ENCODE data around the gene HSF4.

The HSF4 gene

DNA sequence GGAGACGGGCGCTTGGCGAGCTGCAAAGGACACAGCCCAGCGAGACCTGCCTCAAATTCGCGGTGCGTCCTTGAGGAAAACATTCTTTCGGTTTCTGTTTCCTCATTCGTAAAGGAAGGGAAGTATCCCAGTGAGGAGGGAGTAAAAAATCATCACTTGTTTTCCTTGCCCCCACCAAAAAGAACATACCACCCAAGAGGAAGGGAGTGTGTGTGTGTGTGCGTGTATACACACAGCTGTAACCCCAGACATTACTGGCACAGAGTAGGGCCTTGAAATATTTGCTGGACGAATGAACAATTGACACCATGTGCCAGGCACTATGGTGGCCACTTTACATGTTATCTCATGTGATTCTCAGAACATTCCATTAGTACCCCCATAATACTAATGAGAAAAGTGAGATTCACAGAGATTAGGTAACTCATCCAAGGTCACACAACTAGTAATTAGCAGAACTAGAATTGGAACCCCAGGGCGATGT, 21.1 kb downstream of the HSF4 start:
- no peak for DNase-seq

DNA sequence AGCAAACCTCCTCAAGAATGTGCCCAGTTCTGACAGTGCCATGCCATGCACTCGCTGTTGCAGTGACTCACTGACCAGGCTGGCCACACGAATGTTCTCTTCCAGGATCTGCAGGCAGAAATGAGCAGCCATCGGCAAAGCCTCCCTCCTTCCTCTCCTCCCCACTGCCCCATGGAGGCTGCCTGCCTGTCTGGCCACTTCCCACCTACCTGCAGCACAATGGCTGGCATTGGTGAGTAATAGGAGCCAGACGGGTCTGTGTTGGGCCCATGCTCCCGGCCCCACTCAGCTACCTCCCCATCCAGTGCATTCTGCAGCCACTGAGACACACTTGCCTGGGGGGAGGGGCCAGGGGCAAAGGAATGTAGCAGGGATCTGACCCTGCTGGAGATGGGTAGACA, 22.0 kb downstream of the HSF4 start:
- no peak for DNase-seq

DNA sequence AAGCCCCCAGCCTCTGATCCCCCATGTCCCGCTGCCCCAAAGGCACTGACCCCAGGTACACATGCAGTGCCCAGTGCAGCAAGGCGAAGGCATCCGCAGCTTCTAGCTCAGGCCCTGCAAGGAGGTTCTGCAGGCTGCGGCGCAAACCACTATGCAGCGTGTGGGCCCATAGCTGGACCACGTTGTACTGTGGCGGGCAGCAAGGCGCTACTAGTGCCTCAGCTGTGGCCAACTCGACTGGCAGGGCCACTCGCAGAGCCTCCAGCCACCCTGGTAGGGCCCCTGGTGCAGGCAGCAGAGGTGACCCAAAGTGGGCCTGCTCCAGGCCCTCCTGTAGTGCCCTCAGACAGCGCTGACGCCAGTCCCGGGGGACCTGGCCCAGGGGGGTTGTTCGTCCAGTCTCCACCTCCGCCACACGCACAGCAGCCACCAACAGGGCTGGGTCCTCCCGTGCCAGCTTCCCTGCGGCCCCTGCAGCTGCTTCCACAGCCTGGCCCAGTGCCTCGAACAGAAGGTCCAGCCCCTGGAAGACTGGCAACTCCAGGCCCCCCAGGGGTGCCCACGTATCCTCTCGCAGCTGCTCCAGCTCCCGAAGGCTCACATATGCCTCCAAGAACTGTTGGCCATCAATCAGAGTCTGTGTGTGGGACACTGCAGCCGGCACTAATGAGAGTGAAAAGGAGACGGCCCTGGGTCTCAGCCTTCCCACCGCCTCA, 22.8 kb downstream of the HSF4 start:
- DNase-seq = no peak

DNA sequence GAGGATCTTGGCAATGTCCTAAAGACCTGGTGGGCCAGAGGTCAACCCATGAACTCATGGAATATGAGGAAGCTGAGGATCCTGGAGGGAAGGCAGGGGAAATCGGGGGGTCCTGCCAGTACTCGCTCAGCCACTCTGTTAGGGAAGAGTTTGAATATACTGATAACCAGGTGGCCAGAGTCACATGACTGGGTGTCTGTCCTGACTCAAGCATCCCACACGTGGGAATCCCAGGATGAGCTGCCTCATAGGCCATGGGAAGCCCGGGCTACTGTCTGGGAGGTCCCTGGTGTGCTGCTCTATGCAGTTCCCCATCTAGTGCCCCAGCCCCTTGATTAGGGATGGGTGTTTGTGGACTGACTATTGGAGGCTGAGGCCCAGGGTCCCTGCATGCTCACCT, 23.8 kb downstream of the HSF4 start:
- DNase-seq = no peak

DNA sequence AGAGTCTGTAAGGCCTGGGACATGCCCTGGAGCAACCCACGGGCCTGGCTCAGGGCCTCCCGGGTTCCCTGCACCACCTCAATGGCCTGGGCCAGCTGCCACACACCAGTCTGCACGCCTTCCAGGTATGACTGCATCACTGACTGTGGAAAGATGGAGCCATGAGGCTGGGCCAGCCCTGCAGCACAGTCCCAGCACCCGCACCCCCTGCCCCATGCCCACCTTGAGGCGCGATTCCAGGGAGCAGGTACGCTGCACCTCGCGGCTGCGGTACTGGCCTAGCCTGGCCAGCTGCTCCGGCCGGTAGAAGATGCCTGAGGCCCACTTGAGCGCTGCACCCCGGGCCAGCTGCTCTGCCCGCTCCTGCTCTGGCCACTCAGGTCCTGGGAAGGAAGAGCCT, 24.3 kb downstream of the HSF4 start:
- DNase-seq = no peak

DNA sequence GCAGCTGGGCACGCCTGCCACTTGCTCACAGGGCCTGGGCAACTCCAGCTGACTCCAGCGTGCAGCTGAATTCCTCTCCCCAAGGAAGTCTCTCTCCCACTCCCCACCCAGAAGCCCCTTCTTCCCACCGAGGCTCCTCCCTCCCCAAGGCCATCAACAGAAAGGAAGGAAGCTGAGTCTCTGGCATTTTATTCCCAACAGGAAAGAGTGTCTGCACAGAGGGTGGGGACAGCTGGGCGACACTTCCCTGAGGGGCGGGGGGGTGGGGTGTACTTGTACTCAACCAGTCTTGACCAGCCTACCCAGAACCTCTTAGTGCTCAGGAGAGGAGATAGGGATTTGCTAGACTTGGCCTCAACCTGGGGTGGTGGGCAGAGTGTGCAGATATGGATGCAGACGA, 25.5 kb downstream of the HSF4 start, which contains the start of gene EXOC3L1:
Gene EXOC3L1 (minus strand): TSS at position 96 of the 400 bp plus-strand sequence. CDS start 460 bp downstream, outside the sequence.
- DNase-seq = no peak

DNA sequence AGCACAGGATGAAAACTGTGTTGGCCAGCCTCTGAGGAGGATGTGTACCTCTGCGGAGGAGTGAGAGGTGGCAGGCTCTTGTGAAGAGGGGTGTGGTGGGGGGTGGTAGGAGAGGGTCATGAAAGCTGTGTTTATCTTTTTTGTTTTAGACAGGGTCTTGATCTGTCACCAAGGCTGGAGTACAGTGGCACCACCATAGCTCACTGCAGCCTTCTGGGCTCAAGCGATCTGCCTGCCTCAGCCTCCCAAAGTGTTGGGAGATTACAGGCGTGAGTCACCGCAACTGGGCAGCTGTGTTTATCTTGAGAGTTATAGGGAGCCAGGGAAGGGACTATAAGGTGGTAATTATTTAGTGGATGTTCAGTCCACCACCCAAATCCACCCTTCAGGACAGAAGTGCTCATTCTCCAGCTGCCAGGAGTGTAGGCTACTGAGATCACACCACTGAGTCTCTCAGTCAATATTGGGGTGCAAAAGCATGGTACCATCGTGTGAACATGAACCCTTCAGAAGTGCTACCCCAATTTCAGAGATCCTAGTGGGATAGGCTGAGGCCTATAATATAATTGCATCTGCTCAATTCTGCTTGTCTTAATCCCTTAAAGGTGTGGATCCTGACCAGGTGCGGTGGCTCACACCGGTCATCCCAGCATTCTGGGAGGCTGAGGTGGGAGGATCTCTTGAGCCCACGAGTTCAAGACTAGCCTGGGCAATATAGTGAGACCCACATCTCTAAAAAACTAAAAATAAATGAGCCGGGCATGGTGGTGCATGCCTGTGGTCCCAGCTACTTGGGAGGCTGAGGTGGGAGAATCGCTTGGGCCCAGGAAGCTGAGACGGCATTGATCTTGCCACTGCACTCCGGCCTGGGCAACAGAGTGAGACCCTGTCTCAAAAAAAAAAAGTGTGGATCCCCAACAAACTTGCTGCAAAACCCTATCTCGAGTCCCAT, 26.2 kb downstream of the HSF4 start:
- peak; percentile 54 for DNase-seq

DNA sequence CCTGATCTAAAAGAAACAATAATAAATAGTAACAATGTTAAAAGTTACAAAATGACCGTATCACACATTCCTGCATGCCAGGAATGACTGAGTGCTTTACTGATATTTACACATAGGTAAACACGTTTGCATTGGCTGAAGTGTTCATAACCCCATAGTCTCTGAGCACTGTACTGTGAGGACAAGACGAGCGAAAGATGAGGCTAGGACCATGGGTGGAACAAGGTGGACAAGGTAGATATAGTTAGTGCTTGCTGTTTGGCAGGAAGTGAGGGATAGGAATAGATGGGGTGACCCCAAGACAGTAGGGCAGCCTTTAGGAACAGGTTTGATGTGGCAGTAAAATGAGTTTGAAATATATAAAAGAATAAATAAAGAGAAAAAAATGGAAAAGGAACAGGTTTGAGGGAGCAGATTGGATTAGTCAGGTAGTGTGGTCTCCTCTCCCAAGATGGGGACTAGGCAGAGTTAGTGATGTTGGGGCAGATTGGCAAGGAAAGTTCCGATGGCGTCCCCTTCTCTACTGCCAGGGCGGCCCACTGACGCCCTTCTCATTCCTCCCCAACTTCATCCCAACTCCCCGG, 27.0 kb downstream of the HSF4 start:
- no peak for DNase-seq

DNA sequence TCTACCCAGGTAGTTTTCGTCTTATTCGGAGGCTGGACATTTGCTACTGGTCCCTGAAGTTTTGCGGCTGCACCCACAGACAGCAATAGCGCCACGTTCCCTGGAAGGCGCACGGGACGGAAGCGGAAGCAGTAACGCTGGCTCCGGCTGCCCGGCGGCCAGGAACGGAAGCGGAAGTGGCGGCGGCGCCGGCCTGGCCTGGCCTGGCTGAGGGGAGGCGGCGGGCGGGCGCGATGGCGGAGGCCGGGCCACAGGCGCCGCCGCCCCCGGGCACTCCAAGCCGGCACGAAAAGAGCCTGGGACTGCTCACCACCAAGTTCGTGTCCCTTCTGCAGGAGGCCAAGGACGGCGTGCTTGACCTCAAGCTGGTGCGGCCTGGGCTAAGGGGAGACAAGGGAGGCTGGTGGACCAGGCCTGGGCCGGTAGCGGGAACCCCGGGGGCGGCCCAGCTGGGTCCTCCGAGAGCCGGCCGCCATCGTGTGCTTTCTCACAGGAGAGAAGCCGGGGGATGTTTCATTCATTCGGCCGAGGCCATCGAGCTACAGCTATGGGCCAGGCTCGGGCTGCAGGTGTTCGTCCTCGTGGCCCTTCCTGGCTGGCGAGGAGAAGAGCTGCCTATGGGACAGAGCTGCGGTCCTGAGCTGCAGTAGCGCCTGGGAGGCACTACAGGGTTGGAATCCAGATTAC, 27.6 kb downstream of the HSF4 start, which contains the start of gene E2F4:
Gene E2F4 (plus strand): TSS at position 161 of the 687 bp plus-strand sequence. CDS start 73 bp downstream, at position 234.
- peak; percentile 92 for DNase-seq

DNA sequence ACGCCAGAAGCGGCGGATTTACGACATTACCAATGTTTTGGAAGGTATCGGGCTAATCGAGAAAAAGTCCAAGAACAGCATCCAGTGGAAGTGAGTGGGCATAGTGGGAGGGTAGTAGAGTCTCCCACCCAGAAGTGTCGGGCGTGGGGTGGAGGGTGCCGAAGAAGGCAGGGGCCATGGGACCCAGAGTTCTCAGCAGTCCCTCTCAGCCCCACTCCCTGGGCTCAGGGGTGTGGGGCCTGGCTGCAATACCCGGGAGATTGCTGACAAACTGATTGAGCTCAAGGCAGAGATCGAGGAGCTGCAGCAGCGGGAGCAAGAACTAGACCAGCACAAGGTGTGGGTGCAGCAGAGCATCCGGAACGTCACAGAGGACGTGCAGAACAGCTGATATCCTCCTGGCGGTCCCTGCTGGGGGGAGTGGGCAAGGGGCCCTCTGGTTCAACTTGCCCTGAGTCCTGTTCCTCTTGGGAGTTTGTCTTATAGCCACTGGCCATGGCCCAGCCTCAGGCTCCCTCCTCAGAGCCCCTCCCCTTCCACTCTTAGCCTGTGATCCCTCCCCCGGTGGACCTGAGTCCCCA, 28.3 kb downstream of the HSF4 start:
- no peak for DNase-seq

DNA sequence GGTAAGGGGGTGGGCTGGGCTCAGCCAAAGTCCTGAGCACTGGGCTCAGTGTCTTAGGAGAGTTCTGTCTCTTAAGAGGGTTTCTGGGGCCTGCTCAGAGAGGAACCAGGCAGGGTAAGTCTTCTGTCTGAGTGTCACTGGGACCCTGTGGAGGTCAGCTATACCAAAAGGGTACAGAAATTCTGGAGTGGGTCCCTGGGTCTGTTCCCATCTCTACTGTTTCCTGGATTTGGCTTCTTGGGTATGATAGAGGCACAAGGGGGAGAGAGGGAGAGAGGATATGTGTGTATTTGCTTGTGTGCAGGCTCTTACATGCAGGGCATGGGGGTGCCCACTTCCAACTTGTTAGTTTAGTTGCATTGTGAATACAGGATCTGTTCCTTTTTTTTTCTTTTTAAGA, 29.0 kb downstream of the HSF4 start:
- no peak for DNase-seq

DNA sequence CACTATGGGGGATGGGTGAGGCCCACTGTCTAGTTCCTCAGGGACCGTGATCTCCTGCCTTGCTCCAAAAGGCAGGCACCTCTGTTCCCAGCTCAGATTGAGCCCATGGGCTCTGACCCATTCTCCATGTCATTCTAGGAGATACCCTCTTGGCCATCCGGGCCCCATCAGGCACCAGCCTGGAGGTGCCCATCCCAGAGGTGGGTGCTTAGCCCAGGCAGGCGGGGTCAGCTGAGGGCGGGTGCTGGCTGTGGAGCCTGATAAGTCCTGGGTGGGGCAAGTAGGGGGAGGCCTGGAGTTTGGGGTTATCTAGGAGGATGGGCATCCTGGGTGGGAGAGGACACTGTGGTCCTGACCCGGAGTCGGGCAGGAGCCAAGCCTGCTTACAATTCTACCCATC, 29.7 kb downstream of the HSF4 start:
- no peak for DNase-seq

DNA sequence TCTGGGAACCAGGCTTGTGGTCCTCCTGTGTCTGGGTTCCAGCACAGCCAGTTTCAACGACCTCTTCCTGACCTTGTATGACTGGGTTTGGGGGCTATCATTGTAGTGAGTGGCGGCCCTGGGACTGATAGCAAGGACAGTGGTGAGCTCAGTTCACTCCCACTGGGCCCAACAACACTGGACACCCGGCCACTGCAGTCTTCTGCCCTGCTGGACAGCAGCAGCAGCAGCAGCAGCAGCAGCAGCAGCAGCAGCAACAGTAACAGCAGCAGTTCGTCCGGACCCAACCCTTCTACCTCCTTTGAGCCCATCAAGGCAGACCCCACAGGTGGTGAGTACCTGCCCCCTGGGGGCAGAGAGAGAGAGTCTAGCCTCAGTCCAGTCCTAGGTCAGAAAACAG, 31.1 kb downstream of the HSF4 start:
- DNase-seq = no peak

DNA sequence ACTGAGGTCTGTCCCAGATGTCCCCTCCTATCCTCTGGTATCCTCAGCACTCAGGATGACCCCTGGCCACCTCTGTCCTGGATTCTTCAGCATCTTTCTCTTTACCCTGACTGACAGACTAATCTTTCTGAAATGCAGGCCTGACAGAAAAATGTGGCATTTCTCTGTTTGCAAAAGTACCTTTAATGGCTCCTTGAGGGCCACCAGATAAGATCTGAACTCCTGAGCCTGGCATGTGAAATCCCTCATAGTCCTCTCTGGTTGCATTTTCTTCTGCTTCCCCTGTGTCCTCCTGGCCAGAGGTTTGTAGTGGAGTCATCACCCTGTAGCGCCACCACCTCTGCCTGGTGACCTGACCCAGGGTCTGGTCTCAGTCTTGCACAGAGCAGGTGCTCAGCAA, 32.3 kb downstream of the HSF4 start:
- no peak for DNase-seq

DNA sequence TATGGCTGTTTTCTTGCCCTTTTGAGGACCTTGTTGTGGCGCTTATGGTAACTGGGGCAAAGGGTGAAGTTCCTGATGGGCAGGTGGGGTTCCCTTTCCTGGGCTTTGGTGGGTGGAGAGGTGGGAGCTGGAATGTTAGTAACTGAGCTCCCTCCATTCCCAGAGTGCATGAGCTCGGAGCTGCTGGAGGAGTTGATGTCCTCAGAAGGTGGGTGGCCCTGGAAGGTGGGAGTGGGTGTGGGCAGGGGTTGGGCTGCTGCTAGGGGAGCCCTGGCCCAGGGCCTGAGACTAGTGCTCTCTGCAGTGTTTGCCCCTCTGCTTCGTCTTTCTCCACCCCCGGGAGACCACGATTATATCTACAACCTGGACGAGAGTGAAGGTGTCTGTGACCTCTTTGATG, 33.2 kb downstream of the HSF4 start:
- no peak for DNase-seq

DNA sequence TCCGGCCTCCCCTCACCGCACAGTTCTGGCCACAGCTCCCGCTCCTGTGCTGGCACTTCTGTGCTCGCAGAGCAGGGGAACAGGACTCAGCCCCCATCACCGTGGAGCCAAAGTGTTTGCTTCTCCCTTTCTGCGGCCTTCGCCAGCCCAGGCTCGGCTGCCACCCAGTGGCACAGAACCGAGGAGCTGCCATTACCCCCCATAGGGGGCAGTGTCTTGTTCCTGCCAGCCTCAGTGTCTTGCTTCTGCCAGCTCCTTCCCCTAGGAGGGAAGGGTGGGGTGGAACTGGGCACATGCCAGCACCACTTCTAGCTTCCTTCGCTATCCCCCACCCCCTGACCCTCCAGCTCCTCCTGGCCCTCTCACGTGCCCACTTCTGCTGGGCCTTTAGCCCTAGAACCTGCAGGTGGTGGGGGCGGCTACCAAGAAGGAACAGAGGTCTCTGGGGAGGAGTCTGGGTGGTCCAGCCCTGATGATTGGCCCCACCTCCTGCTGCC, 33.7 kb downstream of the HSF4 start:
- no peak for DNase-seq

DNA sequence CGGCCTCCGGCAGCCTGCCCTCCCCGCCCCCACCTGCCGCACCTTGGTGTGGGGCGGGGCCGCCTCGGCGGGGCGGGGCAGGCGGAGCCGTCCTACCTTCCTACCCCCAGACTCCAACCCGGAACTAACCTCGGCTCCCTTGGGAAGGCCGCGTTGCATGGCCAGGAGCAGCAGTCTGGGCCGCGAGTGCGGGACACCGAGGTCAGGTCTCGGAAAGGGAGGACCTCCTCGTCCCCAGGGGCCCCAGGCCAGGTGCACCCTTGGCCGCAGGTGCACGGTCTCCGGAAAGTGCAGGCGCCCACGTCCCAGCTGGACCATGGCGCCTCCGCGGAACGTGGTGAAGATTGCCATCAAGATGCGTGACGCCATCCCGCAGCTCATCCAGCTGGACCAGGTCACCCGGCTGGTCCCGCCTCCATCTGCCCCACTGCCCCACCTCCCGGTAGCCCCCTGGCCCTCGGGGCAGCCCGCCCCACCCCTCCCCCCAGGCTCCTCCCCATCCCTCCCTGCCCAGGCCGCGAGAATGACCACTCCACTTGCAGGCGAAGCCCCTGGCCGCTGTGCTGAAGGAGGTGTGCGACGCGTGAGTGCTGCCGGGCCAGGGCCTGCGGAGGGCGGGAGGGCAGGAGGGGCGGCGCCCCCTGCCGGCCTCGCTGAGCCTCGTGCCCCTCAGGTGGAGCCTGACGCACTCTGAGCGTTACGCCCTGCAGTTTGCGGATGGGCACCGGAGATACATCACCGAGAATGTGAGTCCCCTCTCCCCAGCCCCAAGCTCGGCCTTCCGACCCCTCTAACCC, 34.7 kb downstream of the HSF4 start, which contains the start of gene ELMO3:
Gene ELMO3 (plus strand): TSS at position 121 of the 797 bp plus-strand sequence. CDS start 196 bp downstream, at position 317.
- DNase-seq = no peak

DNA sequence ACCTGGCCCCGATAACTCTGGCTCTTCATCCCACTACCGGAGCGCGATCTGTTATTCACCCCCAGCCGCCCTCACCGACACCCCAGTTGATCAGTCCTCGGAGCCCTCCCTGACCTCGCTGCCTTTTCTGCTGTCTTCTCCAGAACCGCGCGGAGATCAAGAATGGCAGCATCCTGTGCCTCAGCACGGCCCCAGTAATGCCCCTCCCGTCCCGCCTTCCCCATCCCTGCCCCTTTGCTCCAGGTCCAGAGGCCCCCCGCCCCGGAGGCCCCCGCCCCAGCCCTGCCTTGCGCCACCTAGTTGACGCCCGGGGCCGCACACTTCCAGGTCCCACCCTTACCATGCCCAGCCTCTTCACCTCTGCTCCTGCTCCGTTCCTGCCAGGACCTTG, 35.3 kb downstream of the HSF4 start:
- no peak for DNase-seq

DNA sequence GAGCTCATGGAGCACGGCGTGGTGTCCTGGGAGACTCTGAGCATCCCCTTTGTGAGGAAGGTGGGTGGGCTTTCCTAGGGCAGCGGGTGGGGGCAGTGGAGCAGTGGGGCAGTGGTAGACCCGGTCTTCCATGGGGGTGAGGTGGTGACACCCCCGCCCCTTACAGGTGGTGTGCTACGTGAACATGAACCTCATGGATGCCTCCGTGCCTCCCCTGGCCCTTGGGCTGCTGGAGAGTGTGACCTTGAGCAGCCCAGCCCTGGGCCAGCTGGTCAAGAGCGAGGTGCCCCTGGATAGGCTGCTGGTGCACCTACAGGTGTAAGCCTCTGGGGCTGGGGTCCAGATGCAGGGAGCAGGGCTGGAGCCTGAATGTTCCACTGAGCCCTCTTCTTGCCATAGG, 35.9 kb downstream of the HSF4 start:
- no peak for DNase-seq

DNA sequence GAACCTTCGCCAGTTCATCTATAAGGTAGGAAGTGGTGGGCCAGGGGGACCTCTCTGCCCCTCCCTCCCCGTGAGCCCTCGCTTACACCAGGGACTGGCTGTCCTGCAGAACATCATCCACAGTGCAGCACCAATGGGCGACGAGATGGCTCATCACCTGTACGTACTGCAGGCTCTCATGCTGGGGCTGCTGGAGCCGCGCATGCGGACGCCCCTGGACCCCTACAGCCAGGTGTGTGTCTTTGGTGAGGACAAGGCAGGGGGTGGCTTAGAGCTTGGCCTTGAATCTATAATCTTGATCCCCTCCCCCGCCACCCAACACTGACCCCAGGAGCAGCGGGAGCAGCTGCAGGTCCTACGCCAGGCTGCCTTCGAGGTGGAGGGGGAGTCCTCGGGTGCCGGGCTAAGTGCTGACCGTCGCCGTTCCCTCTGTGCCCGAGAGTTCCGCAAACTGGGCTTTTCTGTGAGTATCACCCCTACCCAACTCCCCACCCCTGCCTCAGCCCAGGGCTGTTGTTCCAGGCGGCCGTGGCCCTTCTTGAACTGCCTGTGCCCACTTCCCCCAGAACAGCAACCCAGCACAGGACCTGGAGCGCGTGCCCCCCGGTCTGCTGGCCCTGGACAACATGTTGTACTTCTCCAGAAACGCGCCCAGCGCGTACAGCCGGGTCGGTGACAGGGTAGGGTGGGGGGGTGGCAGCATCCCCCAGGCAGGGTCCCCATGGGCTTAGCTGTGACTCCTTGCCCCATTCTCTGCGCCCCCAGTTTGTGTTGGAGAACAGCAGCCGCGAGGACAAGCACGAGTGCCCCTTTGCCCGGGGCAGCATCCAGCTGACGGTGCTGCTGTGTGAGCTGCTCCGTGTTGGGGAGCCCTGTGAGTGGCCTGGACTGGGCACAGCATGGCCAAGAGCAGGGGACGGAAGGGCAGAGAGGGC, 37.1 kb downstream of the HSF4 start:
- no peak for DNase-seq

Measured in HCEC 1CT (cell line).